ENCODE data around the gene TYROBP. TPM values are rescaled to one million over a fixed set of nuclear protein-coding genes. Genes with fewer than 3 reads are reported as not detected.
A peak's percentile ranks its signal among the peaks of the same experiment; 100 is the strongest.

TYROBP gene
- total and polyA plus RNA-seq, 2 of the 8 experiments (the other 6 are each of a cell fraction or from before 2014, with no cell fraction given): 0.18 TPM; not detected in 1

DNA sequence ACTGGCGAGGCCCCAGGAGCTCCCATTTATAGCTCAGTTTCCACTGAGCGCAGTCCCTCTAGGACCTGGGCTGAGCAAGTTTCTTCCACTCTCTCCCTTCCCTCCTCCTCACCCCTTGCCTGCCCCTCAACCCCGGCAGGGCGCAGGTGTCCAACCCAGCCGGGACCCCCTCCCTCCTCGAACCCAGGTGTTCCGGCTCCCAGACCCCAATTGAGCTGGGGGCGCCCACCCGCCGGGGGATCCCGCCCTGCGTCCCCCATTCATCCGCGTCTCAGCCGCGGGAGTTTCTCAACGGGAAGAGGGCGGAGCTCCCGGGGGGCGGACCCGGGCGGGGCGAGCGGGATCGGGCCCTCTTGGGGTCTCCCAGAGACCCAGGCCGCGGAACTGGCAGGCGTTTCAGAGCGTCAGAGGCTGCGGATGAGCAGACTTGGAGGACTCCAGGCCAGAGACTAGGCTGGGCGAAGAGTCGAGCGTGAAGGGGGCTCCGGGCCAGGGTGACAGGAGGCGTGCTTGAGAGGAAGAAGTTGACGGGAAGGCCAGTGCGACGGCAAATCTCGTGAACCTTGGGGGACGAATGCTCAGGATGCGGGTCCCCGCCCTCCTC, 51.4 kb downstream of the TYROBP start, which contains the start of gene KIRREL2 (continued):
- TF ChIP-seq E2F6 (IDR thresholded peaks at IDR 0.05): no peak; the same call in 1 of the 2 replicates
- peak; percentile 70 for TF ChIP-seq ASH2L (IDR thresholded peaks at IDR 0.05; ENCODE audit: low read length)
- TF ChIP-seq TBP (IDR thresholded peaks at IDR 0.05; ENCODE audit: low read depth, low read length): no peak
- no peak for TF ChIP-seq TCF12 (IDR thresholded peaks at IDR 0.05; ENCODE audit: low read depth, low read length)
- peak; percentile 73 for TF ChIP-seq CTBP2 (IDR thresholded peaks at IDR 0.05; ENCODE audit: borderline replicate concordance, insufficient read depth, insufficient read length, low read length)
- no peak for TF ChIP-seq FOSL1 (IDR thresholded peaks at IDR 0.05; ENCODE audit: insufficient read depth, low read depth, low read length)
- TF ChIP-seq SAP30 (IDR thresholded peaks at IDR 0.05; ENCODE audit: insufficient read depth, insufficient replicate concordance, low read length): peak; percentile 87
- TF ChIP-seq RBBP5 (IDR thresholded peaks at IDR 0.05; ENCODE audit: borderline replicate concordance, low read depth, low read length): 0 out of 2 replicates have a peak, but pooled peaks have one; percentile 19
- TF ChIP-seq CREB1 (IDR thresholded peaks at IDR 0.05): peak; percentile 27; the same call in 1 of the 2 replicates
- TF ChIP-seq HDAC2 (IDR thresholded peaks at IDR 0.05; ENCODE audit: borderline replicate concordance in 1 of 2, low read depth in 2 of 2, low read length in 2 of 2): peak in 1 of 2 experiments; percentile 88; a peak in 1 of 4 replicates

Measured in H1 (cell line).